ENCODE results near the gene PIGQ.

PIGQ gene

GRCh38 chr16:620700-621525, 51.1 kb downstream of the PIGQ start:
- Mint-ChIP-seq H3K27me3 (no peaks in the 10 kb centered on the region), H3K36me3 (peaks cover 2 to 6% of the 10 kb centered on the region in 2 donors), H3K4me3 (no peak overlapping the region), H3K4me1 (peaks cover 0 to 7% of the 10 kb centered on the region in 2 donors), H3K27ac (no peak overlapping the region), H3K9me3 (no peaks in the 10 kb centered on the region)
- no peak for ATAC-seq (replicated peaks)
- DNase-seq, result no peak

GRCh38 chr16:621526-622105, 51.8 kb downstream of the PIGQ start:
- Mint-ChIP-seq H3K4me3 (no peak overlapping the region), H3K4me1 (peaks cover 0 to 7% of the 10 kb centered on the region in 2 donors), H3K9me3 (no peaks in the 10 kb centered on the region), H3K27me3 (no peaks in the 10 kb centered on the region), H3K27ac (no peak overlapping the region), H3K36me3 (peaks cover 5 to 9% of the 10 kb centered on the region in 2 donors)
- DNase-seq (no peak), ATAC-seq (replicated peaks) (no peak)

- H3K4me3 Mint-ChIP-seq, result no peak overlapping the region
- no peaks in the 10 kb centered on the region for H3K27me3 Mint-ChIP-seq
- no peaks in the 10 kb centered on the region for H3K9me3 Mint-ChIP-seq
- no peak for DNase-seq
- ATAC-seq (replicated peaks), result no peak
- peaks cover 12 to 15% of the 10 kb centered on the region in 2 donors for H3K36me3 Mint-ChIP-seq
- peaks cover 0 to 7% of the 10 kb centered on the region in 2 donors for H3K4me1 Mint-ChIP-seq
- H3K27ac Mint-ChIP-seq, result no peak overlapping the region
These were observed 53.1 kb downstream of the PIGQ start for GRCh38 chr16:622920-623280.

- Mint-ChIP-seq H3K27me3 (no peaks in the 10 kb centered on the region), H3K27ac (no peak overlapping the region), H3K9me3 (no peaks in the 10 kb centered on the region), H3K4me3 (no peak overlapping the region), H3K36me3 (peaks cover 11 to 15% of the 10 kb centered on the region in 2 donors), H3K4me1 (peaks cover 0 to 2% of the 10 kb centered on the region in 2 donors)
- DNase-seq (no peak), ATAC-seq (replicated peaks) (no peak)
These were observed 54.8 kb downstream of the PIGQ start for GRCh38 chr16:624526-625070.

- H3K4me3 Mint-ChIP-seq, result no peak overlapping the region
- no peaks in the 10 kb centered on the region for H3K27me3 Mint-ChIP-seq
- ATAC-seq (replicated peaks), result no peak
- H3K27ac Mint-ChIP-seq, result no peak overlapping the region
- peaks cover 0 to 2% of the 10 kb centered on the region in 2 donors for H3K4me1 Mint-ChIP-seq
- no peak for DNase-seq
- H3K36me3 Mint-ChIP-seq, result peaks cover 11 to 13% of the 10 kb centered on the region in 2 donors
- no peaks in the 10 kb centered on the region for H3K9me3 Mint-ChIP-seq
These were observed 55.6 kb downstream of the PIGQ start for GRCh38 chr16:625117-625976.

- DNase-seq (no peak), ATAC-seq (replicated peaks) (no peak)
- H3K4me3 Mint-ChIP-seq, result no peak overlapping the region
- no peaks in the 10 kb centered on the region for H3K27me3 Mint-ChIP-seq
- H3K9me3 Mint-ChIP-seq, result no peaks in the 10 kb centered on the region
- no peak overlapping the region for H3K27ac Mint-ChIP-seq
- H3K36me3 Mint-ChIP-seq, result peaks cover 11 to 13% of the 10 kb centered on the region in 2 donors
- H3K4me1 Mint-ChIP-seq, result peaks cover 0 to 2% of the 10 kb centered on the region in 2 donors
These were observed 56.4 kb downstream of the PIGQ start for GRCh38 chr16:625977-626765.

- DNase-seq, result no peak
- no peak overlapping the region for H3K27ac Mint-ChIP-seq
- no peak overlapping the region for H3K4me3 Mint-ChIP-seq
- H3K4me1 Mint-ChIP-seq, result no peaks in the 10 kb centered on the region
- peaks cover 11 to 13% of the 10 kb centered on the region in 2 donors for H3K36me3 Mint-ChIP-seq
- no peaks in the 10 kb centered on the region for H3K27me3 Mint-ChIP-seq
- H3K9me3 Mint-ChIP-seq, result no peaks in the 10 kb centered on the region
- no peak for ATAC-seq (replicated peaks)
These were observed 57.2 kb downstream of the PIGQ start for GRCh38 chr16:626787-627453.

- no peak overlapping the region for H3K4me3 Mint-ChIP-seq
- ATAC-seq (replicated peaks), result no peak
- peaks cover 0 to 1% of the 10 kb centered on the region in 2 donors for H3K4me1 Mint-ChIP-seq
- H3K27ac Mint-ChIP-seq, result no peak overlapping the region
- no peaks in the 10 kb centered on the region for H3K27me3 Mint-ChIP-seq
- DNase-seq, result no peak
- H3K36me3 Mint-ChIP-seq, result peaks cover 11 to 15% of the 10 kb centered on the region in 2 donors
- no peaks in the 10 kb centered on the region for H3K9me3 Mint-ChIP-seq
These were observed 57.9 kb downstream of the PIGQ start for GRCh38 chr16:627454-628239.

- Mint-ChIP-seq H3K27me3 (no peaks in the 10 kb centered on the region), H3K27ac (no peak overlapping the region), H3K36me3 (peaks cover 11 to 15% of the 10 kb centered on the region in 2 donors), H3K4me1 (peaks cover 0 to 1% of the 10 kb centered on the region in 2 donors), H3K9me3 (no peaks in the 10 kb centered on the region), H3K4me3 (no peak overlapping the region)
- ATAC-seq (replicated peaks), result no peak
- DNase-seq, result no peak
These were observed 58.7 kb downstream of the PIGQ start for GRCh38 chr16:628321-629061.

GRCh38 chr16:629185-629832, 59.5 kb downstream of the PIGQ start:
- H3K27ac Mint-ChIP-seq, result no peak overlapping the region
- no peaks in the 10 kb centered on the region for H3K27me3 Mint-ChIP-seq
- no peak overlapping the region for H3K4me3 Mint-ChIP-seq
- ATAC-seq (replicated peaks) (no peak), DNase-seq (no peak)
- H3K9me3 Mint-ChIP-seq, result no peaks in the 10 kb centered on the region
- H3K4me1 Mint-ChIP-seq, result peaks cover 1% of the 10 kb centered on the region in 2 donors
- peaks cover 11 to 15% of the 10 kb centered on the region in 2 donors for H3K36me3 Mint-ChIP-seq

- Mint-ChIP-seq H3K27me3 (no peaks in the 10 kb centered on the region), H3K4me3 (no peak overlapping the region), H3K36me3 (peaks cover 11 to 15% of the 10 kb centered on the region in 2 donors), H3K9me3 (no peaks in the 10 kb centered on the region), H3K27ac (peak overlapping the region; percentile 67), H3K4me1 (peaks cover 3 to 6% of the 10 kb centered on the region in 2 donors)
- ATAC-seq (replicated peaks) (no peak), DNase-seq (no peak)
These were observed 60.1 kb downstream of the PIGQ start for GRCh38 chr16:629833-630248.

Data from stimulated activated naive B cell treated with anti-CD40 and anti-IgM and Interleukin-4, amounts not matched to agents 10 μg/mL and 1 μg/mL and 100 μg/mL, for 72 hours (primary cell).